Epithelial cell of prostate (primary cell): ENCODE data around the gene H2AZ1.
A peak's percentile ranks its signal among the peaks of the same experiment; 100 is the strongest.

ENCODE experiments used
- DNase-seq: peaks from one replicate; pipeline ENCODE4 v3.0.0-alpha.2; 2011; ENCODE audit warnings: low read depth, low spot score
- H3K27ac ChIP-seq: fragments of 450-650 bp; 2 replicates; pipeline ENCODE4 v1.5.1; 2017; ENCODE audit warnings: mild to moderate bottlenecking

Gene H2AZ1

GRCh38 chr4:99946356-99947189 lies 3.5 kb downstream of the H2AZ1 start, which contains the start of gene DNAJB14:
TSS of gene DNAJB14 (minus strand) at chr4:99946618. CDS start at chr4:99946571, 47 bp downstream.
- no peak for DNase-seq

DNA sequence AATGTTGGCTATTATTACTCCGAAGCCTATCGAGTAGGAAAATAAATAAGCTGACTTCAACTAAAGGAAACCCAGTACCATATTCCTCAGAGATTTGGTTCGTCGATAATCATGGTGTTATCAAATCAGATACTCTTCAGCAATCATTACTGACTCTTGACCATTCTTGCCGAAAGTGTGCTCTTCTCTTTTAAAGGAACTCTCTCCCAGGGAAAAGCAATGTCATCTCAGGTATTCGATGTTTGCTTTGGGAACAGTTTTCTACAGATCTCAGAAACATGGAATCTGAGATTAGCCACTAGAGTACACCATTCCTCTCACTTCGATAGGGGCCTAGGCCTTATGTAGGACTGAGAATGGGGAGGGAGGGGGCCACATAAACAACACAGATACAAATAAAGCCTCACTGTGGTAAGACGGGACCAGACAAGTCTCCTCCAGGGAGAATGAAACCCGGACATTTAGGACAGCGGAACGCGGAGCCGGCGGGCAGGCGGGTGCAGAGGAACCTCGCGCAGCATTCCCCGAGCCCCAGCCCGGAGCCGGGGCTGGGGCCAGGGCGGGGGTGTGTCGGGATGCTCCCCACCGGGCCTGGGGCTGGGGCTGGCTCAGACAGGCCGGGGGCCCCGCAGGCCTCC lies 4.2 kb downstream of the H2AZ1 start:
- peak overlapping the region; percentile 95 for H3K27ac ChIP-seq
- DNase-seq = no peak

More at GRCh38 chr4:99946356-99947189, 3.5 kb downstream of the H2AZ1 start, which contains the start of gene DNAJB14:
- peak within 1 kb of the TSS; percentile 95 for H3K27ac ChIP-seq

- H3K27ac ChIP-seq = no peak overlapping the region
- no peak for DNase-seq
Observed at GRCh38 chr4:99943904-99944437, 6.1 kb downstream of the H2AZ1 start.

DNA sequence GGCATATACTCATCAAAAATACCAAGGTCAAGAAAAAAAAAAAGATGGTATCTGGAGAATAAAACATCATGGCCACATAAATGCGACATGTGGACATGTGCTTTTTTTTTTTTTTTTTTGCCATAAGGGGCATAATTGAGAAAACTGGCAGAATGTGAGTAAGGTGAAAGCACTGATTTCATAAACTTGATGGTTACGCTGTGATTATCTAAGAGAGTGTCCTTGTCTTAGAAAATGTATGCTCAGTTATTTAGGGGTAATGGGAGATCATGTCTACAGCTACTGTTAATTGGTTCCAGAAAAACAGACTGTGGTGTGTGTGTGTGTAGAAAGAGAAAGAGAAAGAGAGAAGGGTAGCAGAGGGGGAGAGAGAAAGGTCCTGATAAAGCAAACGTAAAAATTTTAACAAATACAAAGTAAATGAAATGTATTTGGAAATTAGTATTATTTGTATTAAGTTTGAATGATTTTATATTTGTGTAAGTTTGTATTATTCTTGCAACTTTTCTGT lies 11.8 kb downstream of the H2AZ1 start:
- DNase-seq = no peak
- no peak overlapping the region for H3K27ac ChIP-seq

DNA sequence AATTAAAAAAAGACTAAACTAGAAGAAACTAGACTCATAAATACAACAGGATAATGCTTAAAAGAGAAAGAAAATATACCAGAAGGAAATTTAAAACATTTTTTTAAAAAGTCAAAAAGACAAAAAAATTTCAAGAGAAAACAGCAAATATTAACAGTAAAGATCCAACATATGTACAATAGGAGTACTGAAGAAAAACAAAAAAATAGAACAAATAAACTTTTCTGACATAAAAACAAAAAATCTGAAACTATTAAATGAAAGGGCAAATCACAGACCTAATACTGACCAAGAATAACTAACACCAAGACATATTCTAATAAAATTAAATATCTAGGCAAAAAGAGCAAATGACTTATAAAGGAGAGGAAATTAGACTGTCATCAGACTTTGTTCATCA lies 15.2 kb downstream of the H2AZ1 start:
- DNase-seq = no peak

GRCh38 chr4:99927566-99927965 lies 22.5 kb downstream of the H2AZ1 start:
- H3K27ac ChIP-seq = no peak overlapping the region
- no peak for DNase-seq

More for the DNA sequence above, 15.2 kb downstream of the H2AZ1 start:
- no peak overlapping the region for H3K27ac ChIP-seq

DNA sequence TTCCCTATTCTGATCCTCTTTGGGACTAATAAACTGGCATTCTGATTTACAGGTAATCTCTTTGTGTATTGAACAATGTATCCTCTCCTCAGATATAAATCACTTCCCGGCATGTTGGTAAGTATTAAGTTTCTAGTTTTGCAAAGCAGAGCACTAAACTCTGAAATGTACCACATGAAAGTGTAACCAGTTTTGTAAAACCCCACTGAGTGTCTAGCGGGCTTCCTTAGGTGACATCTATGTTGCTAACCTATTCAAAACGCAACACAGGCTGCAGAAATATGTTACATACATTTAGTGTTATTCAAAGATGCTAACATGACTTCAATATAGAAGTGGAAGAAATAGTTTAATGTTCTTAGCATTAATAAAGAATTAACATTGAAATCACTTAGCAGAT lies 28.9 kb downstream of the H2AZ1 start:
- H3K27ac ChIP-seq = no peak overlapping the region
- no peak for DNase-seq

DNA sequence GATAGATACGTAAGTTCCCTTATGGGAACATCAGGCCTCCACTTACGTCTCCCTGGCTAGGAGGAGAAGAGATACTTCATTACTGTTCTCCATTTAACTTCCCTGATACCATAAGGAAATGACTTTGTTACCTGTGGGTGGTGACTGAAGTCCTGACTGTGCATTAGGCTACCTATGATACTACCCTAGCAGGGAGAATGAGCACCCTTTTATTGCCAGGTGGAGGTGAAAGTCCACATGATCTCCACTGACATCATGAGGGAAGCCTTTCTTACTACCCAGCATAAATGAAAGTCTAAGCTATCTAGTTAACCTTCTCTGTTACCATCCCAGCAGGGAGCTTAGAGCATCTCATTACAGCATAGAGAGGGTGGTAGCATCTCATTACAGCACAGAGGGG lies 31.4 kb downstream of the H2AZ1 start:
- DNase-seq = no peak
- no peak overlapping the region for H3K27ac ChIP-seq

DNA sequence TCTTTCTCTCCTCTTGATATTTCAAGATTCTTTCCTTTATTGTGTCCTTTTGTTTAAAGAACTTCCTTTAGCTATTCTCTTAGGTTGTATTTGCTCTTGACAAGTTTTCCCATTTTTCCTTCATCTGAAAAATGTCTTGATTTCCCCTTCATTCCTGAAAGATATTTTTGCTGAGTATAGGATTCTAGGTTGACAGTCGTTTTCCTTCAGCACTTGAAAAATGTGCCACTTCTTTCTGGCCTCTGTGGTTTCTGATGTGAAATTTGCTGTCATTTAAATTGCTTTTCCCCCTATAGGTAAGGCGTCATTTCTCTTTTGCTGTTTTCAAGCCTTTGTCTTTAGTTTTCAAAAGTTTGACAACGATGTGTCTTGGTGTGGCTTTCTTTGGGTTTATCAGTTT lies 32.5 kb downstream of the H2AZ1 start:
- no peak overlapping the region for H3K27ac ChIP-seq
- no peak for DNase-seq

DNA sequence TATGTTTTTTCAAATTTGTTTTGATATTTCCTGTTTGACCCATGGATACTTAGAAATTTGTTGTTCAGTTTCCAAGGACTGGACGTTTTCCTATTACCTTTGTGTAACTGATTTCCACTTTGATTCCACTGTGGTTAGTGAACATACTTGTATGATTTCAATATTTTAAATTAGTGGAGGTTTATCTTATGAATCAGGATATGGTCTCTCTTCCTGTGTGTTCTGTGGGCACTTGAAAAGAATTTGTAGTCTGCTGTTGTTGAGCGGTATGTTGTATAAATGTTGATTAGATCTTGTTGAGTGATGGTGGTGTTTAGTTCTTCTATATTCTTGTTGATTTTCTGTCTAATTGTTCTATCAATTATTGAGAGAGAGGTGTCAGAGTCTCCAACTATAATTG lies 34.6 kb downstream of the H2AZ1 start:
- H3K27ac ChIP-seq = no peak overlapping the region
- DNase-seq = no peak
